ENCODE data around the gene ZNF274.

The ZNF274 gene

DNA sequence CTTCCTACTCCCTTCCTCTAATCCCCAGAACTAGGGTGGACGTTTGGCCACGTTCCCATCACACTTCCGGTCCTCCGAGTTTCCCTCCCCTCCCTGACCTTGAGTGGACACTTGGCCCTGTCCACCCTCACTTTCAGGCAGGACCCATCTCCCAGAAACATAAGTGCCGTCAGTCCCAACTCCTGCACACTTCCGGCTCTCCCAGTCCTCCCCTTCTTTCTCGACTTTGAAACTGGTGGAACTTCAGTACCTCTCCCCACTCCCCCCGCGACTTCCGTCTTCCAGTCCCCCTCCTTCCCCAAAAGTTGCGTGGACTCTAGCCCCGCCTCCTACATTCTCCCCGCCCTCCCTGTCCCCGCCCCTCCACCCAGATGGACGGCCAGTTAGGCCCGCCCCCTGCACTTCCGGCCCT, 278 bp upstream of the ZNF274 start:
- peak overlapping the region; percentile 86 for H3K4me3 ChIP-seq (ENCODE audit: low read depth, low read length)
- TF ChIP-seq, protein P1, sequence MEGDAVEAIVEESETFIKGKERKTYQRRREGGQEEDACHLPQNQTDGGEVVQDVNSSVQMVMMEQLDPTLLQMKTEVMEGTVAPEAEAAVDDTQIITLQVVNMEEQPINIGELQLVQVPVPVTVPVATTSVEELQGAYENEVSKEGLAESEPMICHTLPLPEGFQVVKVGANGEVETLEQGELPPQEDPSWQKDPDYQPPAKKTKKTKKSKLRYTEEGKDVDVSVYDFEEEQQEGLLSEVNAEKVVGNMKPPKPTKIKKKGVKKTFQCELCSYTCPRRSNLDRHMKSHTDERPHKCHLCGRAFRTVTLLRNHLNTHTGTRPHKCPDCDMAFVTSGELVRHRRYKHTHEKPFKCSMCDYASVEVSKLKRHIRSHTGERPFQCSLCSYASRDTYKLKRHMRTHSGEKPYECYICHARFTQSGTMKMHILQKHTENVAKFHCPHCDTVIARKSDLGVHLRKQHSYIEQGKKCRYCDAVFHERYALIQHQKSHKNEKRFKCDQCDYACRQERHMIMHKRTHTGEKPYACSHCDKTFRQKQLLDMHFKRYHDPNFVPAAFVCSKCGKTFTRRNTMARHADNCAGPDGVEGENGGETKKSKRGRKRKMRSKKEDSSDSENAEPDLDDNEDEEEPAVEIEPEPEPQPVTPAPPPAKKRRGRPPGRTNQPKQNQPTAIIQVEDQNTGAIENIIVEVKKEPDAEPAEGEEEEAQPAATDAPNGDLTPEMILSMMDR (IDR thresholded peaks at IDR 0.05; ENCODE audit: low read depth, low read length) = no peak

DNA sequence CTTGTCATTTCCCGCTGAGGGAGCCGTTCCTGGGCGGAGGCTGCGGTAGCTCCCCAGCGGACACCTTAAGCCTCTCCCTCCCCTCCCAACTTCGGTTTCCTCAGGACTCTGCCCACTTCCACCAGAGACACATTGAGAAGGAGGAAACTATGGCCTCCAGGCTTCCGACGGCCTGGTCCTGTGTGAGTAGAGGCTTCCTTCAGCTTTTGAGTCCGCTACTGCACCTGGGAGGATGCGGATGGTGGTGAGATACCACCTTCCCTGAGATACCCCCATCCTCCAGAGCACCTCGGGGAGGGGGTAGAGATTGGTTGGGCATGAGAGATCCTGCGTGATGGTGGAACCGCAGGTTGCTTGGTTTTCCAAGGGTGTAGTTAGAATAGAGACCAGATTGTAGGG, 955 bp downstream of the ZNF274 start:
- TF ChIP-seq, protein P1 (IDR thresholded peaks at IDR 0.05; ENCODE audit: low read depth, low read length) = no peak
- H3K4me3 ChIP-seq (ENCODE audit: low read depth, low read length) = peak overlapping the region; percentile 86

DNA sequence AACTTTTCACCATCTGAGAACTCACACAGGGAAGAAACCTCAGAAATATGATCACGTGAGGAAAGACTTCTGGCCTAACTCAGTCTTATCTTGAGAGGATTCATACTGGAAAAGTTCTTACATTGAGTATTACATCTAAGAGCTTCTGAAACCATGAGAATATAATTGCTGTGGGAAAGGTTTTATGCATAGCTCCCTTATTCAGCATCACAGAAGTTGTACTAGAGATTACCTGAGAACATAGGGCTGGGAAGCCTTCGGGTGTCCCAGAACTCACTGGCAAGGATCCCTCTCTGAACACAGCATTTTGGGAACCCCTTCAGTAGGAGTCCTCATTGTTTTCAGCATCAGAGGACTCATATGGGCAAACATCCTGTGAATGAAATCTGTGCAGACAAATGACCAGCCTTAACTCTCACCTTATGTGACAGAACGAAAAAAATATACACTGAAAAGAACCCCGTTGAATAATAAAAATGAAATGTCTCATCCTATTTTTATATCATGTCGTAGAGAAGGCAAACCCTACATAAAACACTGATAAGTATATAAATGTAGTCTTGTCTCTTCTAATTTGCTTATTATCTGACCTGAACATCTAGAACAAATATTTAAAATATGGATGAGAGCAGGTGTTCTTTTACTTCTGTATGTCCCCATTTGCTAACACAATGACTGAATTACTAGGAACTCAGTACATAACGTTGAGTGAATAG, 14.2 kb downstream of the ZNF274 start:
- TF ChIP-seq, protein P1 (IDR thresholded peaks at IDR 0.05; ENCODE audit: low read depth, low read length) = no peak
- no peak overlapping the region for H3K4me3 ChIP-seq (ENCODE audit: low read depth, low read length)

DNA sequence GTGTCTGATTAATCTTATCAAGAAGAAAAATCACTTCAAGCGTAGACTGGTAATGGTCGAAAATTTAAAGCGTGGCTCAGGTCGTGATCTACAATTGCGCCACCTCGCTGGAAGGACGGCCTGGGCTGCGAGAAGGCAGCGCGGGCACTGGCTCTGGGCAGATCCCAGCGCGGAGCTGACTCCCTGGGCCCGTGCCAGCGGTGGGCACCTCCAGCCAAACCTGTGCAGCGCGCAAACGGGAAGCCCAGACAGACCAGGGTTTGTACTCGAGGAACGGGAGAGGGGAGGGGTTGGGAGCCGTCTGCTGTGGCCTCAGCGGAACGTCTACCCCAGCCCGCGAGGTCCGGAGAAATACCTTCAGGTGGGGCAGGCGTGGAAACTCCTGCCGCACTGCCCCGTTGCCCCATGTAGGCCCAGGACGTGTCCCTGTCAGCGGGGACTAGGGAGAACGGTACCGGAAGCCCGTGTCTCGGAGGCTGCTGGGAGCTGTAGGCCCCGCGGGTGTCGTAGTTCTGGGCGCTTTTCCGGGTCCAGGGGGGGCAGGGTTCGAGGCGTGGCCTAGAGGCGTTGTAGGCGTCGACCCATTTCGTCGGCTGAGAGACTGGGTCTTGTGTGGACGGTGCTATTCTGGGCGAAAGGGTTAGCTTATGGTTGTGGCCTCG, 21.1 kb downstream of the ZNF274 start:
- TF ChIP-seq, protein P1 (IDR thresholded peaks at IDR 0.05; ENCODE audit: low read depth, low read length) = no peak
- H3K4me3 ChIP-seq (ENCODE audit: low read depth, low read length) = no peak overlapping the region

DNA sequence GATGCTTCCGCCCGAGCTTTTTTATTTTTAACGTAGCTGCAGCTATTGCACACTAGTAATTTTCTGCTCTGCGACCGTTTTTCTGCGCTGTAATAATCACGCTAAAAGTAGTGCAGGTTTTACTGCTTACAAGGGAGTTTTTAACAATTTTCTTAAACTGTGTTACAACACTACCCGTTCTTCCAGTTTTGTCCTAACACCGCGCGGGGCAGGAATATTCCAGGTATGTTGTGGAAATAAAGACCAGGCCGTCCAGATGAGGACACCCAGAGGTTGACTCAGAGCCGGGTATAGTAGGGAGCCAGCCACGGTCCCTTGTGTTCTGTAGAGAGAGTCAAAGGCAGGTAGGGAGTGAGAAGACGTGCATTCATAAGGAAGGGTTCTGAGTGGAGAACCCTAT, 21.7 kb downstream of the ZNF274 start:
- TF ChIP-seq, protein P1 (IDR thresholded peaks at IDR 0.05; ENCODE audit: low read depth, low read length) = no peak
- H3K4me3 ChIP-seq (ENCODE audit: low read depth, low read length) = no peak overlapping the region

DNA sequence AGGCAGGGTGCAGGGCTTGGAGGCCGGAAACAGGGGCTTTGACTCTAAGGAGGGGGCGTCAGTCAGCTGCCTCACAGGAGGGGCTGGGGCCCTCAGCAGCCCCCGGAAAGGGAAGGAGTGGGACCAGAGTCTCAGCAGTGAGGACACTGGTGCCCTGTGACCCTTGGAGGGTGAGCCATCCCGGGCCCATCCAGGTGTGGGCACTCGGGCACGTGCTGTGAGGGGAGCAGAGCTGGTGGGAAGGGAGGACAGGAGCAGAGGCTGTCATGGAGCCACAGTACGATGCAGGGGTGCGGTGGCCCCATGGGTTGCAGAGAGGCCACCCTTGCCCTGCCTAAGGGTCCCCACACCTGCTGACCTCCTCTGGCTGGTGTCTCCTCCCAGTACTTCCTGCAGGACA, 26.7 kb downstream of the ZNF274 start:
- H3K4me3 ChIP-seq (ENCODE audit: low read depth, low read length) = no peak overlapping the region
- TF ChIP-seq, protein P1 (IDR thresholded peaks at IDR 0.05; ENCODE audit: low read depth, low read length) = no peak

DNA sequence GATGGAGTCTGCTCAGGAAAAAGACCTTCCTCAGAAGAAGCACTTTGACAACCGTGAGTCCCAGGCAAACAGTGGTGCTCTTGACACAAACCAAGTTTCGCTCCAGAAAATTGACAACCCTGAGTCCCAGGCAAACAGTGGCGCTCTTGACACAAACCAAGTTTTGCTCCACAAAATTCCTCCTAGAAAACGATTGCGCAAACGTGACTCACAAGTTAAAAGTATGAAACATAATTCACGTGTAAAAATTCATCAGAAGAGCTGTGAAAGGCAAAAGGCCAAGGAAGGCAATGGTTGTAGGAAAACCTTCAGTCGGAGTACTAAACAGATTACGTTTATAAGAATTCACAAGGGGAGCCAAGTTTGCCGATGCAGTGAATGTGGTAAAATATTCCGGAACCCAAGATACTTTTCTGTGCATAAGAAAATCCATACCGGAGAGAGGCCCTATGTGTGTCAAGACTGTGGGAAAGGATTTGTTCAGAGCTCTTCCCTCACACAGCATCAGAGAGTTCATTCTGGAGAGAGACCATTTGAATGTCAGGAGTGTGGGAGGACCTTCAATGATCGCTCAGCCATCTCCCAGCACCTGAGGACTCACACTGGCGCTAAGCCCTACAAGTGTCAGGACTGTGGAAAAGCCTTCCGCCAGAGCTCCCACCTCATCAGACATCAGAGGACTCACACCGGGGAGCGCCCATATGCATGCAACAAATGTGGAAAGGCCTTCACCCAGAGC, 29.6 kb downstream of the ZNF274 start:
- TF ChIP-seq, protein P1 (IDR thresholded peaks at IDR 0.05; ENCODE audit: low read depth, low read length) = no peak

More for the DNA sequence above, 29.6 kb downstream of the ZNF274 start:
- H3K4me3 ChIP-seq (ENCODE audit: low read depth, low read length) = no peak overlapping the region
